ENCODE results near the gene PTMS.
A peak's percentile ranks its signal among the peaks of the same experiment; 100 is the strongest.

Gene PTMS

GRCh38 chr12:6745741-6746525, 20.2 kb upstream of the PTMS start:
- TF ChIP-seq CTCF (conservative IDR thresholded peaks at IDR 0.05) = no peak
- no peak overlapping the region for H3K27ac ChIP-seq

DNA sequence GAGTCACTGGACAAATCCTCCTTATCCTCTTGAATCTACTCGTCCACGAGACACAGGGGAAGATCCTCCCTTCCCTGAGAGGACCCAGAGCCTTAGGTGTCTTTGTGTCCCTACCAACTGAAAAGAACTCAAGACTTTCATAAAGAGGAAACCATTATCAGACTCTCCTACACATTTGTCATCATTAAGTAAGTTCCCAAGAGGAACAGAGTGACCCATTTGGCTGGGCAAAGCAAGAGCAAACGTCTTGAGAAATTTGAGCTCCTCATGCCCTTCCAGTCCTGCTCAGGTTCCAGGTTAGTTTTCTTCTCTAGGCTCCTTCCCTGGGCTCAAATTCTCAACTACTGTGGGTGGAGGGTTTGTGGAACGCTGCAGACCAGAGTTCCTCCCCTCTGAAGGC, 18.9 kb upstream of the PTMS start:
- H3K27ac ChIP-seq = no peak overlapping the region
- no peak for TF ChIP-seq CTCF (conservative IDR thresholded peaks at IDR 0.05)

- TF ChIP-seq CTCF (conservative IDR thresholded peaks at IDR 0.05) = no peak
- H3K27ac ChIP-seq = no peak overlapping the region
Observed at GRCh38 chr12:6748761-6749160, 17.4 kb upstream of the PTMS start.

GRCh38 chr12:6750506-6750905, 15.7 kb upstream of the PTMS start:
- H3K27ac ChIP-seq = peak overlapping the region; percentile 98; the same call in 1 of the 2 replicates
- no peak for TF ChIP-seq CTCF (conservative IDR thresholded peaks at IDR 0.05)

GRCh38 chr12:6751767-6752166, 14.4 kb upstream of the PTMS start:
- H3K27ac ChIP-seq = peak overlapping the region; percentile 98
- TF ChIP-seq CTCF (conservative IDR thresholded peaks at IDR 0.05) = no peak

DNA sequence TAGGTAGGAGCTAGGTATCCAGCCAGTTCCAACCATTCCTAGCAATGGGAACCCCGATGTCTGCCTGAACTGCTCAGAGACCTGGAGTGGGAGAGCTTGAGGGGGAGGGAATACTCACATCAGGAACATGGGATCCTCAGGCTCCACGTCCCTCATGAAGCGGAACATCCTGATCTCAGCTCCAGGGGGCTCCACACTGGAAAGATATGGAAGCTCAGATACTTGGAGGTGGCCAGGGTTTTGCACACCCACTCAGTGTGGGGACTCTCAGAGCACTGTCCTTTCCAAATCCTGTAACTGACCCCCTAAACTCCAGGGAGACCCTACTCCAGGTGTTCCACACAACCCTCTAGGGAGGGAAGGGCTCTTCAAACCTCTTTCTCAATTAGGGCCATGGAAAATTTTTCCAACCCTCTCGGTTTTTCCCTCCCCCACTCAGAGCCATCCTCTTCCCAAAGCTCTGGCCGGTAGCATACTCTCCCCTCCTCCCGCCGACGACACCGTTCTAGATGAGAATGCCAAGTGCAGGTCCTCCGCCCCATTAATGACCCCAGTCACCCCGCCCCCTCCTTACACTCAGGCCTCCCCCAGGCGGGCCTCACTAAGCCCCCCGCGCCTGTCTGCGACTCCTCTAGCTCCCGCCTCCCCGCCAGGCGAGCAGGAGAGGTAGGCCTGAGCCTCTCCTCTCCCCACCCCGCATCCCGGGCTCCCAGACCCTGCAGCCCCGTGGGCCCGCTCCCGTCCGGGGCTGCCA, 13.8 kb upstream of the PTMS start:
- H3K27ac ChIP-seq = peak overlapping the region; percentile 98
- TF ChIP-seq CTCF (conservative IDR thresholded peaks at IDR 0.05) = peak; percentile 42

DNA sequence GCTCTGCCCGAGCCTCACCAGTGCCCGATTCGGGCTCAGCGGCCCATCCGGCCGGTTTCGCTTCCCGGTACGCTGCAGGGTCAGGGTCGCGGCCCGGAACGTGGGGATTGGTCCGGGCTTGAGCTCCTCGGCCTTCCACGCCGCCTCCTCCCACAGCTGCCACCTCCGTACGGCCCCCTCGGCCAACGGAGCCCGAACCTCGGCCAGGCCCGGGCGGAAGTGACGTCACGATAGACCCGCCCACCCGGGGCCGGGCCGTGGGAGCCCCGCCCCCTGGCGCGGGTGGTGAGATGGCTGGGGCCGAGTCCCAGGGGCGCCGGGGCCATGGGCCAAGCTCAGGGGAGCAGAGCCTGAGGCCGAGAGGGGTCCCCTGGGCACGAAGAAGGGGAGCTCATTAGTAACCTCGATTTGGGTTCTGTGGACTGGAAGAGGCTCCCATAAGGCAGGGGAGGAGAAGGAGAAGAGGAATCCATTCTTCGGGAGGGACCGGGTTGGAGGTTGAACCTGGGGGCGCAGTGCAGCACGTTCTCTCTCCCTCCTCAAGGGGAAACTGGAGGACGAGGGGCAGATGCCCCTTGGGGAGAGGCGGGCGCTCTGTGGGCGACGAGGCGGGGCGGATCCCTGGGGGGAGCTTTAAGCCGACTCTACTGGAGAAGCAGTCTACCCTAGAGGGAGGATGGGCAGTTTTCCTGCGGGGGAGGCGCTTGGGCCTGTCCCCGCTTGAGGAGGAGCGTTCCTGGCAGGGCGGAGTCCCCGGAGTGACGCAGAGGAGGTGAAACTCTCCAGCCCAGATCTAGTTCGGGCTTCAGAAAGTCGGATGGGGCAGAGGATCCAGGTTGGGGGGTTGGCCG, 13.0 kb upstream of the PTMS start, which contains the start of gene MLF2:
Gene MLF2 (minus strand): TSS at position 221 of the 851 bp plus-strand sequence. CDS start 807 bp downstream, outside the sequence.
- TF ChIP-seq CTCF (conservative IDR thresholded peaks at IDR 0.05) = no peak; the same call in 1 of the 2 replicates
- peak within 1 kb of the TSS; percentile 98 for H3K27ac ChIP-seq

Data from VCaP (cell line).